GM19324 (cell line): Measurements from ENCODE around the gene RAB43.

ENCODE experiments used
- ATAC-seq: cut with Tn5 transposase; IDR thresholded peaks from one replicate; pipeline ENCODE4 v1.9.1; 2021; ENCODE audit warnings: mild to moderate bottlenecking, moderate library complexity; ENCODE audit not compliant: unreplicated experiment, low FRiP score

The RAB43 gene

DNA sequence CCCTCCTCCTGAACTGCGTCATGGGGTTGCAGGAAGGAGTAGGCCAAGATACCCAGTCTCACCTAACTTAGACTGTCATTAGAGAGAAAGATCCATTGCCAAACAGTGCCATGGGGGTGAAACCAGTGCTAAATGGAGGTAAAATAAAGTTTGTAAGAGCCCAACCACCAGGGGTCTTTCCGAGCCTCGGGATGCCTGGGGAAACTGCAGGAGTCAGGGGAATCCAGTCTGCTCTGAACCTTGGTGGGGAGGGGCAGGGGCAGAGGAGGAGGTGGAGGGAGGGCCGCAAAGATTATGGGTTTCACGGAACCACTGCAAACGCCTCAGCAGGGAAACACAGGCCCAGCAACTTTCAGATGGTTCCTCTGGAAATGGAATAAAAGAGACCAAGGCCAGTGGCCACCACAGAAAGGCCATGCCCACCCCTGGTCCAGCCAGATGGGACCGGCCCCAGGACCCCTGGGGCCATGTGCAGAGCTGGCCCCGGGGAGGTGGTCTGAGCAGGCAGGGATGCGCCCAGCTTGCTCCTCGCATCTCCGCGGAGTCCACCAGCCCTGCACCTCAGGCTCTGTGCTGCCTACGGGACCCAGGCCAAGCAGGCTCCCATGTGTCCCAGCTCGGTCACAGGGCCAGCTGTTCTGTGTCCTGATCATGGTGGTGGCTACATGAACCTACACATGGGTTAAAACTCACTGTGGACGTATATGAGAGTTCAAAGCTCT lies 80.9 kb downstream of the RAB43 start:
- no peak for ATAC-seq

DNA sequence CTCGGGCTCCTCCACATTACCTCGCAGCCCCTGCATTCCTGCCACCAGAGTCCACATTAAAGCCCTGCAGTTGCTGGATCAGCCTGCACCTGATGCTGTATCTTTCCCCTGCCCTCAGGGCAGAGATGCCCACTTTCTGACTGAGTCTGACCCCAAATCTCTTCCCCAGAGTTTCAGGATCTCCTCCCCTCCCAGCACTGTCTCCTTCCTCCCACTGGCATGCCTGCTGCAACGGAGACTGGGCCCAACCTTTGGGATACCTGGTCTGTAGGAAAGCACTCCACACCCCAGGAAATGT lies 81.6 kb downstream of the RAB43 start:
- ATAC-seq = no peak

- no peak for ATAC-seq
Observed at GRCh38 chr3:129039271-129040038, 82.1 kb downstream of the RAB43 start.

- ATAC-seq = no peak
Observed at GRCh38 chr3:129038121-129038855, 83.3 kb downstream of the RAB43 start.
